WTC11 (cell line): Measurements from ENCODE around the gene SETD2. TPM values are rescaled to one million over a fixed set of nuclear protein-coding genes. Genes with fewer than 3 reads are reported as not detected.

ENCODE experiments used
- ATAC-seq: fragments of 200-7000 bp; cut with Tn5 transposase; 2 replicates; pipeline ENCODE4 v1.10.0; 2021; ENCODE audit warnings: mild to moderate bottlenecking, moderate library complexity
- CTCF ChIA-PET: fragments of 300-600 bp; sonication (Branson Sonifier 250); formaldehyde crosslinking; loops from one replicate; lab custom pipeline; 2021; ENCODE audit warnings: antibody characterized with exemption; lab: Charles Lee
- POLR2A ChIA-PET: fragments of 350-600 bp; sonication (Branson Sonifier 250); formaldehyde crosslinking; loops from one replicate; lab custom pipeline; 2021; ENCODE audit warnings: antibody characterized with exemption; lab: Charles Lee
- DNase-seq: peaks from one replicate; pipeline ENCODE4 v3.0.0; 2021; ENCODE audit warnings: low spot score
- H3K27ac Mint-ChIP-seq: 2 replicates; pipeline ENCODE4 v1.8.0; 2021; ENCODE audit warnings: mixed read lengths
- H3K27me3 Mint-ChIP-seq: 2 replicates; pipeline ENCODE4 v1.8.0; 2021; ENCODE audit warnings: low read depth, mild to moderate bottlenecking, moderate library complexity, mixed read lengths
- H3K36me3 Mint-ChIP-seq: 2 replicates; pipeline ENCODE4 v1.8.0; 2021; ENCODE audit warnings: mixed read lengths
- H3K4me1 Mint-ChIP-seq: 2 replicates; pipeline ENCODE4 v1.8.0; 2022; ENCODE audit warnings: mixed read lengths
- H3K4me3 Mint-ChIP-seq: 2 replicates; pipeline ENCODE4 v1.8.0; 2021; ENCODE audit warnings: mild to moderate bottlenecking, moderate library complexity, mixed read lengths
- H3K9me3 Mint-ChIP-seq: 2 replicates; pipeline ENCODE4 v1.8.0; 2021; ENCODE audit warnings: mixed read lengths
- AFF4 ChIP-seq: sonication (generic); formaldehyde crosslinking; IDR thresholded peaks from 2 replicates; pipeline ENCODE4 v1.8.1; 2023; ENCODE audit warnings: mild to moderate bottlenecking, missing genetic modification reagents, borderline replicate concordance
- ATF1 ChIP-seq: sonication (generic); formaldehyde crosslinking; IDR thresholded peaks from 2 replicates; pipeline ENCODE4 v1.8.1; 2023; ENCODE audit warnings: mild to moderate bottlenecking, moderate library complexity, missing genetic modification reagents
- CBFB ChIP-seq: sonication (generic); formaldehyde crosslinking; IDR thresholded peaks from 2 replicates; pipeline ENCODE4 v1.8.1; 2022; ENCODE audit warnings: mild to moderate bottlenecking, low read depth, missing genetic modification reagents
- CTCF ChIP-seq: fragments of 200-600 bp; IDR thresholded peaks from 2 replicates; pipeline ENCODE4 v1.8.0; 2022; ENCODE audit warnings: antibody characterized with exemption
- E2F4 ChIP-seq: sonication (generic); formaldehyde crosslinking; IDR thresholded peaks from 2 replicates; pipeline ENCODE4 v1.8.1; 2022; ENCODE audit warnings: low read depth, mild to moderate bottlenecking, moderate library complexity, missing genetic modification reagents, borderline replicate concordance
- E2F5 ChIP-seq: sonication (generic); formaldehyde crosslinking; IDR thresholded peaks from 2 replicates; pipeline ENCODE4 v1.8.1; 2022; ENCODE audit warnings: mild to moderate bottlenecking, moderate library complexity, missing genetic modification reagents
- ELF4 ChIP-seq: sonication (generic); formaldehyde crosslinking; IDR thresholded peaks from 2 replicates; pipeline ENCODE4 v1.8.1; 2022; ENCODE audit warnings: low read depth, mild to moderate bottlenecking, moderate library complexity, missing genetic modification reagents
- GRHL2 ChIP-seq: fragments of 250-450 bp; sonication (Bioruptor Pico); IDR thresholded peaks from 2 replicates; pipeline ENCODE4 v1.8.0; 2022; ENCODE audit warnings: mild to moderate bottlenecking, moderate library complexity; ENCODE audit not compliant: insufficient replicate concordance, severe bottlenecking
- HMGXB4 ChIP-seq: sonication (generic); formaldehyde crosslinking; IDR thresholded peaks from 2 replicates; pipeline ENCODE4 v1.8.1; 2023; ENCODE audit warnings: mild to moderate bottlenecking, moderate library complexity, missing genetic modification reagents
- NFE2L1 ChIP-seq: sonication (generic); formaldehyde crosslinking; IDR thresholded peaks from 2 replicates; pipeline ENCODE4 v1.8.1; 2023; ENCODE audit warnings: missing genetic modification reagents
- NFYB ChIP-seq: sonication (generic); formaldehyde crosslinking; conservative IDR thresholded peaks from 2 replicates; pipeline ENCODE4 v1.8.0; 2022; ENCODE audit warnings: low read depth, missing genetic modification reagents
- TP53 ChIP-seq: sonication (generic); formaldehyde crosslinking; IDR thresholded peaks from 2 replicates; pipeline ENCODE4 v1.8.1; 2023; ENCODE audit warnings: mild to moderate bottlenecking, missing genetic modification reagents
- USF1 ChIP-seq: sonication (generic); formaldehyde crosslinking; IDR thresholded peaks from 2 replicates; pipeline ENCODE4 v1.8.0; 2022; ENCODE audit warnings: mild to moderate bottlenecking, missing genetic modification reagents
- ZBTB43 ChIP-seq: sonication (generic); formaldehyde crosslinking; IDR thresholded peaks from 2 replicates; pipeline ENCODE4 v1.8.1; 2023; ENCODE audit warnings: mild to moderate bottlenecking, missing genetic modification reagents
- ZMAT4 ChIP-seq: fragments of 250-450 bp; sonication (Bioruptor Pico); IDR thresholded peaks from 2 replicates; pipeline ENCODE4 v1.9.0; 2021; ENCODE audit warnings: mild to moderate bottlenecking
- ZNF138 ChIP-seq: sonication (generic); formaldehyde crosslinking; conservative IDR thresholded peaks from 2 replicates; pipeline ENCODE4 v1.8.1; 2022; ENCODE audit warnings: mild to moderate bottlenecking, moderate library complexity, missing genetic modification reagents
- ZNF232 ChIP-seq: sonication (generic); formaldehyde crosslinking; IDR thresholded peaks from 2 replicates; pipeline ENCODE4 v1.8.0; 2022; ENCODE audit warnings: mild to moderate bottlenecking, missing genetic modification reagents
- ZNF396 ChIP-seq: fragments of 250-450 bp; sonication (Bioruptor Pico); IDR thresholded peaks from 2 replicates; pipeline ENCODE4 v1.8.0; 2021; ENCODE audit warnings: mild to moderate bottlenecking, moderate library complexity, borderline replicate concordance
- ZNF416 ChIP-seq: fragments of 250-450 bp; sonication (Bioruptor Pico); IDR thresholded peaks from 2 replicates; pipeline ENCODE4 v1.9.0; 2021; ENCODE audit warnings: mild to moderate bottlenecking, inconsistent platforms
- ZNF423 ChIP-seq: fragments of 250-450 bp; sonication (Bioruptor Pico); IDR thresholded peaks from 2 replicates; pipeline ENCODE4 v2.1.2; 2022; ENCODE audit warnings: mild to moderate bottlenecking, moderate library complexity
- ZNF425 ChIP-seq: fragments of 250-450 bp; sonication (Bioruptor Pico); conservative IDR thresholded peaks from 2 replicates; pipeline ENCODE4 v1.9.0; 2021; ENCODE audit warnings: mild to moderate bottlenecking
- total RNA-seq: library from RNA; stranded (reverse); gene quantifications from 3 replicates; pipeline ENCODE4 v1.2.3, GENCODE V29; 2021

The SETD2 gene
- total RNA-seq, 1 experiment from 2014 or later, result 39.8 TPM

- no peak for TF ChIP-seq AFF4 (CRISPR knock-in tag)
- no peak for TF ChIP-seq CBFB
- no peak for TF ChIP-seq ZNF423 (CRISPR knock-in tag)
- no peak for TF ChIP-seq ZMAT4 (CRISPR knock-in tag)
- TF ChIP-seq ZNF425 (CRISPR knock-in tag), result no peak
- TF ChIP-seq ZNF232 (CRISPR knock-in tag), result no peak
- TF ChIP-seq USF1 (CRISPR knock-in tag), result no peak
Observed at GRCh38 chr3:47054412-47054811, 109.5 kb downstream of the SETD2 start (continued).

GRCh38 chr3:47047673-47048072 is 116.2 kb downstream of the SETD2 start:
- POLR2A ChIA-PET, result no interaction called here
- Mint-ChIP-seq H3K27me3 (no peaks in the 10 kb centered on the region), H3K4me1 (no peaks in the 10 kb centered on the region), H3K27ac (peak overlapping the region; percentile 44; the same call in 1 of the 2 replicates), H3K9me3 (no peaks in the 10 kb centered on the region), H3K36me3 (peaks cover 13% of the 10 kb centered on the region), H3K4me3 (no peak overlapping the region)
- CTCF ChIA-PET, result no interaction called here
- DNase-seq, result no peak
- no peak for ATAC-seq
- TF ChIP-seq ELF4 (CRISPR knock-in tag) (no peak), GRHL2 (CRISPR knock-in tag) (no peak), ZNF138 (CRISPR knock-in tag) (no peak), E2F4 (CRISPR knock-in tag) (no peak), TP53 (CRISPR knock-in tag) (no peak), CTCF (no peak), ZNF416 (CRISPR knock-in tag) (no peak), ZBTB43 (no peak), NFYB (CRISPR knock-in tag) (no peak), HMGXB4 (CRISPR knock-in tag) (no peak), CBFB (no peak), ZNF396 (CRISPR knock-in tag) (no peak), E2F5 (no peak), ATF1 (no peak), USF1 (CRISPR knock-in tag) (no peak), NFE2L1 (no peak)
